Testis (tissue), 2 donors: ENCODE measurements around the gene IFT43.

Source experiments
- CTCF ChIP-seq, 3 experiments: fragments of 450-650 bp in 2 of 3; fragments of 200-600 bp in 1 of 3; sonication (generic) in 1 of 3; IDR thresholded peaks; one replicate each; pipeline ENCODE4 v1.5.1; 2016 to 2019; ENCODE audit warnings: antibody characterized with exemption in 3 of 3, mild to moderate bottlenecking in 2 of 3, moderate library complexity in 1 of 3
- POLR2A ChIP-seq: fragments of 450-650 bp; IDR thresholded peaks from one replicate; pipeline ENCODE4 v1.6.1; 2017; ENCODE audit warnings: antibody characterized with exemption, mild to moderate bottlenecking, moderate library complexity

- TF ChIP-seq CTCF (IDR thresholded peaks at IDR 0.05), result no peak
- TF ChIP-seq POLR2A, result no peak
These were observed 37.4 kb downstream of the IFT43 start for GRCh38 chr14:76022991-76023390.
